Endothelial cell of umbilical vein (primary cell): ENCODE measurements around the gene REXO2.

Source experiments
- MYC ChIP-seq: IDR thresholded peaks from one replicate; pipeline ENCODE4 v1.6.1; 2011; ENCODE audit warnings: mild to moderate bottlenecking, low read depth, low read length
- TF ChIP-seq, protein P1 (sequence below), 2 donors: IDR thresholded peaks; 1 replicate in 1 of 2; 2 replicates in 1 of 2; pipeline ENCODE4 v1.5.1; 2011; ENCODE audit warnings: low read length in 2 of 2, mild to moderate bottlenecking in 2 of 2, moderate library complexity in 2 of 2, control low read depth in 1 of 2, inconsistent platforms in 1 of 2, low read depth in 1 of 2; ENCODE audit not compliant: insufficient read depth in 1 of 2; ENCODE audit errors: extremely low read depth in 1 of 2

DNA sequence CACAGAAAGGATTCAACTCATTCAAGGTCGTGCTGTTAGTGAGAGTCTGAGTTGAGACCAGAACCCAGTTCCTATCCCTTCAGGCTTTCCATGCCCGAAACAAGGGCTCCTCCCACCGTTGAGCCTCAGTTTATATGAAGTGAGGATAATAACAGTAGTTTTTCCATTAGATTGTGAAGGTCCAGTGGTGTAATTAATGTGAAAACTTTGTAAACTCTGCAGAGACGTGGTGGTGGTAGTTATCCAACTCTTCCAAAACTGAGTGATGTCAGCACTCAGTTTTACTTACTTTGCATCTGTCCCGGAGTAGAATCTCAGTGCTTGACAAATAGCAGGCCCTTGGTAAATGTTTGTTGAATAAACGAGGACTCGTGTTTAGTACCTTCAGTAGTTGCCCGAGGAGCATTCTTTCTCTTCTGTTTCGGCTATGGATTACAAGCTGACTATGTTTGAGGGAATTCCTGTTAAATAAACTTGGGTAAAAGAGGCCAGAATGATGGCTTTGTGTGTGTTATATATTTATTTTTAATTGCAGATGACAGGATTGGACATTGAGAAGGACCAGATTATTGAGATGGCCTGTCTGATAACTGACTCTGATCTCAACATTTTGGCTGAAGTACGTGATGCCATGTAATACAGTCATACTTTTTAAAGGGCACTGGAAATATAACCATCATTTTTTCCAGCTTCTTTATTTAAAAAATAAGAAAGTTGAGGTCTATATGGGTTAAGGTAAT, 1.0 kb downstream of the REXO2 start:
- TF ChIP-seq MYC = no peak
- TF ChIP-seq, protein P1, sequence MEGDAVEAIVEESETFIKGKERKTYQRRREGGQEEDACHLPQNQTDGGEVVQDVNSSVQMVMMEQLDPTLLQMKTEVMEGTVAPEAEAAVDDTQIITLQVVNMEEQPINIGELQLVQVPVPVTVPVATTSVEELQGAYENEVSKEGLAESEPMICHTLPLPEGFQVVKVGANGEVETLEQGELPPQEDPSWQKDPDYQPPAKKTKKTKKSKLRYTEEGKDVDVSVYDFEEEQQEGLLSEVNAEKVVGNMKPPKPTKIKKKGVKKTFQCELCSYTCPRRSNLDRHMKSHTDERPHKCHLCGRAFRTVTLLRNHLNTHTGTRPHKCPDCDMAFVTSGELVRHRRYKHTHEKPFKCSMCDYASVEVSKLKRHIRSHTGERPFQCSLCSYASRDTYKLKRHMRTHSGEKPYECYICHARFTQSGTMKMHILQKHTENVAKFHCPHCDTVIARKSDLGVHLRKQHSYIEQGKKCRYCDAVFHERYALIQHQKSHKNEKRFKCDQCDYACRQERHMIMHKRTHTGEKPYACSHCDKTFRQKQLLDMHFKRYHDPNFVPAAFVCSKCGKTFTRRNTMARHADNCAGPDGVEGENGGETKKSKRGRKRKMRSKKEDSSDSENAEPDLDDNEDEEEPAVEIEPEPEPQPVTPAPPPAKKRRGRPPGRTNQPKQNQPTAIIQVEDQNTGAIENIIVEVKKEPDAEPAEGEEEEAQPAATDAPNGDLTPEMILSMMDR (IDR thresholded peaks at IDR 0.05; ENCODE audit: extremely low read depth in 1 of 2, insufficient read depth in 1 of 2, low read depth in 1 of 2, low read length in 2 of 2) = no peak
